ENCODE measurements around the gene TENT4B.
"Not testable (repeated sequence)": the region's sequence is repeated elsewhere in the genome, so short reads cannot be mapped to it uniquely, and the experiment has no call there.

Gene TENT4B

GRCh38 chr16:50152807-50153595 is at the start of gene TENT4B:
TENT4B (plus strand) TSS chr16:50153306; CDS start chr16:50153622, 316 bp downstream.
- peak; percentile 91 for DNase-seq

- DNase-seq: no peak
Measured at GRCh38 chr16:50103764-50104163, 49.3 kb upstream of the TENT4B start.

- no peak for DNase-seq
Measured at GRCh38 chr16:50114357-50115129, 38.6 kb upstream of the TENT4B start.

GRCh38 chr16:50120711-50121110 is 32.4 kb upstream of the TENT4B start:
- DNase-seq: no peak

- no peak for DNase-seq
Measured at GRCh38 chr16:50121278-50121677, 31.8 kb upstream of the TENT4B start.

- DNase-seq: peak; percentile 62
Measured at GRCh38 chr16:50121721-50122445, 31.2 kb upstream of the TENT4B start.

- DNase-seq: no peak
Measured at GRCh38 chr16:50123417-50123816, 29.7 kb upstream of the TENT4B start.

- no peak for DNase-seq
Measured at GRCh38 chr16:50124769-50125168, 28.3 kb upstream of the TENT4B start.

- DNase-seq: no peak
Measured at GRCh38 chr16:50126183-50126582, 26.9 kb upstream of the TENT4B start.

GRCh38 chr16:50132571-50132970 is 20.5 kb upstream of the TENT4B start:
- not testable (repeated sequence) for DNase-seq

GRCh38 chr16:50133214-50133613 is 19.9 kb upstream of the TENT4B start:
- DNase-seq: no peak

GRCh38 chr16:50136399-50136798 is 16.7 kb upstream of the TENT4B start:
- no peak for DNase-seq

GRCh38 chr16:50137268-50137667 is 15.8 kb upstream of the TENT4B start:
- DNase-seq: no peak

- no peak for DNase-seq
Measured at GRCh38 chr16:50139580-50139979, 13.5 kb upstream of the TENT4B start.

- DNase-seq: no peak
Measured at GRCh38 chr16:50144211-50144610, 8.9 kb upstream of the TENT4B start.

- DNase-seq: no peak
Measured at GRCh38 chr16:50146479-50147435, 6.3 kb upstream of the TENT4B start.

GRCh38 chr16:50151322-50151721 is 1.8 kb upstream of the TENT4B start:
- no peak for DNase-seq

GRCh38 chr16:50151756-50152155 is 1.4 kb upstream of the TENT4B start:
- peak; percentile 65 for DNase-seq

- peak; percentile 87 for DNase-seq
Measured at GRCh38 chr16:50152351-50152806, 727 bp upstream of the TENT4B start.

GRCh38 chr16:50153596-50154419 is 702 bp downstream of the TENT4B start:
- peak; percentile 67 for DNase-seq

- DNase-seq: peak; percentile 54
Measured at GRCh38 chr16:50154420-50154950, 1.4 kb downstream of the TENT4B start.

All from activated CD8-positive, alpha-beta memory T cell treated with anti-CD3 and anti-CD28 coated beads, Interleukin-2, amount 50 U/mL, for 48 hours (primary cell).